Measurements from ENCODE around the gene ZNF268.

- no peak for TF ChIP-seq EZH2phosphoT487 (IDR thresholded peaks at IDR 0.05)
- no peak for TF ChIP-seq CTCF (IDR thresholded peaks at IDR 0.05)
- no peak for TF ChIP-seq EZH2 (IDR thresholded peaks at IDR 0.05)
Observed at GRCh38 chr12:133174901-133175300, 6.4 kb upstream of the ZNF268 start.

Measured in neural progenitor cell (in vitro differentiated cells).